GM18499 (cell line): ENCODE measurements around the gene CERS4.
"Not testable (repeated sequence)": the region's sequence is repeated elsewhere in the genome, so short reads cannot be mapped to it uniquely, and the experiment has no call there.

Source experiments
- ATAC-seq: cut with Tn5 transposase; IDR thresholded peaks from one replicate; pipeline ENCODE4 v1.9.1; 2021; ENCODE audit warnings: moderate number of reproducible peaks; ENCODE audit not compliant: insufficient read depth, unreplicated experiment

Gene CERS4

DNA sequence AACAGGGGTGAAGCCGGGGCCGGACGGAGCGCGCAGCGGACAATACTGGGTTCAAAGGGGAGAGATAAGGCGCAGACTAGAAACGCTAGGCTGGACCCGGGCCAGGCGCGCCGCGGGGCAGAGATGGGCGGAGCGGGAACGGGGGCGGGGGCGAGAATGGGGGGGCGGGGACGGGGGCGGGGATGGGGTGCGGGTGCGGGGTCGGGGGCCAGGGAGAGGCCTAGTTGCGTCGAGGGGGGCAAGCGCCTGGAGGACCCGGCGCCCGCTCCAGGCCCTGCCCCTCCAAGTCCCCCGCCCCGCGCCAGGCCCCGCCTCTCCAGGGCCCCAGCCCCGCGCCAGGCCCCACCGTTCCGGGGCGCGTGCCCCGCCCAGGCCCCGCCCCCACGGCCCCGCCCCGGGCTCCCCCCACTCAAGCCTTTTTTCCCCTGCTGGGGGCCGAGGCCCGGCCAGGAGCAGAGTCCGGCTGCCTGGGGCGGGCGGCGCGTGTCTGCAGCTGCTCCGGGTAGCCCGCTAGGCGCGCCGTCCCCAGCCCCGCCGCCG is at the start of gene CERS4:
TSS of gene CERS4 (plus strand) at position 449 of the 540 bp plus-strand sequence. CDS start 41,707 bp downstream, outside the sequence.
- ATAC-seq, result no peak

- no peak for ATAC-seq
These were observed 48.0 kb upstream of the CERS4 start for GRCh38 chr19:8161135-8161646.

DNA sequence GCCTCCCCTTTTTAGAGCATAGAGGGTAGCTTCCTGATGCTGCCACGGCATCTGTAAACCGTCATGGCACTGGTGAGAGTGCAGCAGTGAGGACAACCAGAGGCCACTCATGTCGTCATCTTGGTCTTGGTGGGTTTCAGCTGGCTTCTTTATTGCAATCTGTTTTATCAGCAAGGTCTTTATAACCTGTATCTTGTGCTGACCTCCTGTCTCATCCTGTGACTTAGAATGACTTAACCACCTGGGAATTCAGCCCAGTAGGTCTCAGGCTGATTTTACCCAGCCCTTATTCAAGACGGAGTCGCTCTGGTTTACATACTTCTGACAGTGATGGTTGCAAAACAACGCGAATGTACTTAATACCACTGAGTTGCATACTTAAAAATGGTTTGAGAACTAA is 45.4 kb upstream of the CERS4 start:
- ATAC-seq, result no peak

GRCh38 chr19:8167985-8168384 is 41.2 kb upstream of the CERS4 start:
- ATAC-seq, result no peak

DNA sequence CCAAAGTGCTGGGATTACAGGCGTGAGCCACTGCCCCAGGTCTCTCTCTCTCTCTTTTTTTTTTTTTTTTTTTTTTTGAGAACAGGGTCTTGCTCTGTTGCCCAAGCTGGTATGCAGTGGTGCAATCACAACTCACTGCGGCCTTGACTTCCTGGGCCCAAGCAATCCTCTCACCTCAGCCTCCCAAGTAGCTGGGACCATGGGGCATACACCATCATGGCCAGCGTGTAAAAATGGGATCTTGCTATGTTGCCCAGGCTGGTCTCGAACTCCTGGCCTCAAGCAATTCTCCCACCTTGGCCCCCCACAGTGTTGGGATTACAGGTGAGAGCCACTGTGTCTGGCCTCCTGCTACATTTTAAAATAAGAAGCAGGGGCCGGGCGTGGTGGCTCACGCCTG is 40.6 kb upstream of the CERS4 start:
- no peak for ATAC-seq

DNA sequence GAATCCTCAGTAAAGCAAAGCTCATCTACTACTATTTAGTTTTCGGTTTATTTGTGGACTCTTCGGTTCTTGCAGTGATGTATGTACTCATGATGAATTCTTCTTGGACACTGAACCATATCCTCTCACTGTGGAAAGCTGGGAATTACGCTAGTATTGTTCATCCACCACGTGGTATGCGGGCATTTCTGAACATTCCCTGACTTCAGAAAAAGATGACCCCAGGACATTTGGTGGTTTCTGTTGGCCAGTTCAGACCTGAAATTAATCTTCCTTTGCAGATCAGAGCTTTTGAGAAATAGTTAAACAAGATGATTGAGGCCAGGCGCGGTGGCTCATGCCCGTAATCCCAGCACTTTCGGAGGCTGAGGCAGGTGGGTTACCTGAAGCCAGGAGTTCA is 34.5 kb upstream of the CERS4 start:
- ATAC-seq, result no peak

GRCh38 chr19:8180018-8180417 is 29.2 kb upstream of the CERS4 start:
- no peak for ATAC-seq

DNA sequence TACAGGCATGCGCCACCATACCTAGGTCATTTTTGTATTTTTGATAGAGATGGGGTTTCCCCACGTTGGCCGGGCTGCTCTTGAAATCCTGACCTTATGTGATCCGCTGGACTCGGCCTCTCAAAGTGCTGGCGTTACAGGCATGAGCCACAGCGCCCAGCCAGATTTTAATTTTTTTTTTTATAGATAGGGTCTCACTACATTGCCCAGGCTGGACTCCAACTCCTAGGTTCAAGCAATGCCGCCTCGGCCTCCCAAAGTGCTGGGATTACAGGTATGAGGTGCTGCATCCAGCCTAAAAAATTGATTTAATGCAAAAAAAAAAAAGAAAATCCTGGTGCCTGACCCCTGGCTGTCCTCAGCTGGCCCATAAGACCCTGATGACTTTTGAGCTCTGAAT is 24.9 kb upstream of the CERS4 start:
- ATAC-seq, result no peak

DNA sequence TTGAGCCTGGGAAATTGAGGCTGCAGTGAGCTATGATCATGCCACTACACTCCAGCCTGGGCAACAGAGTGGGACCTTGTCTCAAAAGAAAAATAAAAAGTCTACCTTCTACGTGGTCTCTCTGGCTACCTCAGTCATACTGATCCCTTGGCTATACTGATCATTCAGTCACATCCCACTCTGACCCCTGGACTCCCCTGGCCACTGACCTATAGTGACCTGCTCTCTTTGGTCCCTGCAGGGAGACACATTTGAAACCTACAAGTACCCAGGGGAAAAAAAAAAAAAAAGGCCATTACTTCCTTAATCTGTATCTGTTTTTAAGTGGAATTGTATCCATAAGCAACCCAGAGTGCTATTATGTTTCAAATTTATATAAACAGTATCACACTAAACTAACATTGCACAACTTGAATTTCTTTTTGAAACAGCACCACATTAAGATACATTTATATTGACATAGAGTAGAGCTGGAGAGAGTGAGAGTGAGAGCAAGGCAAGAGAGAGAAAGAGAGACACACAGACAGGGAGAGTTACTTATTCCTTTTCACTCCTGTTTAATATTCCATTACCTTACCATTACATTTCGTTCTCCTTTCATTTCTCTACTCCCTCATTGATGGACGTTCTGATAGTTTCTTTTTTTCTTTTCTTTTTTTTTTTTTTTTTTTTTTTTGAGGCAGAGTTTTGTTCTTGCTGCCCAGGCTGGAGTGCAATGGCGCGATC is 23.7 kb upstream of the CERS4 start:
- no peak for ATAC-seq

GRCh38 chr19:8192221-8192820 is 16.8 kb upstream of the CERS4 start:
- ATAC-seq, result no peak

- no peak for ATAC-seq
These were observed 14.5 kb upstream of the CERS4 start for GRCh38 chr19:8194528-8195267.

DNA sequence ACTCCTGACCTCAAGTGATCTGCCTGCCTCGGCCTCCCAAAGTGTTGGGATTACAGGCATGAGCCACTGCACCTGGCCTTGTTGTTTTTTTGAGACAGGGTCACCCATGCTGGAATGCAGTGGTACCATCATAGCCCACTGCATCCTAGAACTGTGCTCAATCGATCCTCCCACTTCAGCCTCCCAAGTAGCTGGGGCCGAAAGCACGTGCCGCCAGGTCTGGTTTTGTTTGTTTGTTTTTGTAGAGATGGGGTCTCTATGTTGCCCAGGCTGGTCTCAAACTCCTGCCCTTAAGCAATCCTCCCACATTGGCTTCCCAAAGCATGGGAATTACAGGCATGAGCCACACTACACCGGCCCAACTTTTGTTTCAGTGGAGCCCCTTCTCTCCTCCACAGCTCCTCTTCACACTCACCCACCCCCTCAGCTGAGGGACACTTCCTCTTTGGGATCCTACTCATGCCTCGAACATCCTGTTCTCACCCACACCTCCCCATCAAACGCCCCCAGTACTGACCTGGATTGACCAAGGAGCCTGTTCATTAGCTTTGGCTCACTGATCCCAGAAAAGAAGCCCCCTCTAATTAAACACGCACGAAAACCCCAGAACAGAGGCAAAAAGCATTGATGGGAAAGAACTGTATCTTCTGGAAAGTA is 12.8 kb upstream of the CERS4 start:
- ATAC-seq, result no peak

DNA sequence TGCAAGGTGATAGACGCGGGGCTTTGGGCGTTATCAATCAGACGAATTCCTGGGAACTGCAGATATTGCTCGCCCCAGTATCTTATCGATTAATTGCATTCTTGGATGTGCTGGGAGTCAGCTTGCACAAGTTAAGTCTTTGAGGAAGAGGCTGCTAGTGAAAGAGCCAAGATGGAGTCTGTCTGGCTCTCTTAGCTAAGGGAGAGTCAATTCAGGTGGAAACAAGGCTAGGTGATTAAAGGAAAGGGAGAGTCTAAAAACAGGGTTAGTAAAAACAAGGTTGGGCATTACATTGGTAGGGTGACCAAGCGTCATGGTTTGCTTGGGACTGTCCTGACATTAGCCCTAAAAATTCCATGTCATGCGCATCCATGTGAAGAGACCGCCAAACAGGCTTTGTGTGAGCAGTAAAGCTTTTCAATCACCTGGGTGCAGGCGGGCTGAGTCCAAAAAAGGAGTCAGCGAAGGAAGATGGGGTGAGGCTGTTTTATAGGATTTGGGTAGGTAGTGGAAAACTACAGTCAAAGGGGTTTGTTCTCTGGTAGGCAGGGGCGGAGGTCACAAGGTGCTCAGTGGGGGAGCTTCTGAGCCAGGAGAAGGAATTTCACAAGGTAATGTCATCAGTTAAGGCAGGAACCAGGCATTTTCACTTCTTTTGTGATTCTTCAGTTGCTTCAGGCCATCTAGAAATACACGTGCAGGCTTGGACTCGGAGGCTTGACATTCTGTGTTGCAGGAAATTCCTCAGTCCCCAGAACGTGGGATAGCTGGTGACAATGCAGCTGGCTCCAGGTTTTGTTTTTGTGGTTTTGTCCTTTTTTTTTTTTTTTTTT is 5.7 kb upstream of the CERS4 start:
- ATAC-seq, result not testable (repeated sequence)

DNA sequence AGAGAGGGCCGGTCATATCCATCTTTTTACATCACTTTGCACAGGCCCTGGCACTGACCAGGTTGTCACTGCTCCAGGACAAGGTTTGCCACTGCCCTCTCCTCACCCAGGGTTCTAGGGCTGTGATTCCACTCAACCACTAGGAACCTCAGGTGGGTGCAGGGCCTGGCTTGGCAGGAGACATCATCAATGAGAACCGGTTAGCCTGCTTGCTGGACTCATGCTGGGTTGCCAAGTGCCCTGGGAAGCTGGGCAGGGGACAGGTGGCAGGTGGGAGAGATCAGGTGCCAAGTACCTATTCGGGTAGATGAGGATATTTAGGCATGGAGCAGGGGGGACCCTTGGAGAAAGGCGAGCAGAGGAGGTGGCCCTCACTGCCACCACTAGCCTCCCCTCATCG is 4.2 kb upstream of the CERS4 start:
- no peak for ATAC-seq

GRCh38 chr19:8206147-8207087 is 2.8 kb upstream of the CERS4 start:
- ATAC-seq, result no peak

DNA sequence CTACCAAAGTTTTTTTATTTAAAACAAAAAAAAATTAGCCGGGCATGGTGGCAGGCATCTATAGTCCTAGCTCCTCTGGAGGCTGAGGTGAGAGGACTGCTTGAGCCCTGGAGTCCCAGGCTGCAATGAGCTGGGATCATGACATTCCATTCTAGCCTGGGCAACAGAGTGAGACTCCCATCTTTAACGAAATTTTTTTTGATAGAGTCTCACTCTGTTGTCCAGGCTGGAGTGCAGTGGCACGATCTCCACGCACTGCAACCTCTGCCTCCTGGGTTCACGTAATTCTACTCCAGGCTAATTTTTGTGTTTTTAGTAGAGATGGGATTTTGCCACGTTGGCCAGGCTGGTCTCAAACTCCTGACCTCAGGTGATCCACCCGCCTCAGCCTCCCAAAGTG is 1.8 kb upstream of the CERS4 start:
- ATAC-seq, result not testable (repeated sequence)

- no peak for ATAC-seq
These were observed 850 bp upstream of the CERS4 start for GRCh38 chr19:8208119-8208921.
